SK-N-SH treated with all-trans-retinoic acid at 6 μM for 48 hours (cell line): Measurements from ENCODE around the gene RAC2.

Experiments
- ISL1 ChIP-seq: fragments of 250-450 bp; sonication (Bioruptor Pico); IDR thresholded peaks from 2 replicates; pipeline ENCODE4 v2.1.2; 2022; ENCODE audit warnings: mild to moderate bottlenecking, moderate library complexity
- ZFP30 ChIP-seq: fragments of 450-650 bp; formaldehyde crosslinking; IDR thresholded peaks from 2 replicates; pipeline ENCODE4 v1.5.0; 2022; ENCODE audit warnings: mild to moderate bottlenecking, moderate library complexity
- TF ChIP-seq, protein P1 (sequence below): fragments of 250-450 bp; sonication (Bioruptor Pico); IDR thresholded peaks from 2 replicates; pipeline ENCODE4 v1.8.0; 2020; ENCODE audit warnings: mild to moderate bottlenecking, moderate library complexity, borderline replicate concordance

GRCh38 chr22:37205046-37205445 lies 39.0 kb downstream of the RAC2 start:
- no peak for TF ChIP-seq ISL1 (CRISPR knock-in tag)
- TF ChIP-seq, protein P1, sequence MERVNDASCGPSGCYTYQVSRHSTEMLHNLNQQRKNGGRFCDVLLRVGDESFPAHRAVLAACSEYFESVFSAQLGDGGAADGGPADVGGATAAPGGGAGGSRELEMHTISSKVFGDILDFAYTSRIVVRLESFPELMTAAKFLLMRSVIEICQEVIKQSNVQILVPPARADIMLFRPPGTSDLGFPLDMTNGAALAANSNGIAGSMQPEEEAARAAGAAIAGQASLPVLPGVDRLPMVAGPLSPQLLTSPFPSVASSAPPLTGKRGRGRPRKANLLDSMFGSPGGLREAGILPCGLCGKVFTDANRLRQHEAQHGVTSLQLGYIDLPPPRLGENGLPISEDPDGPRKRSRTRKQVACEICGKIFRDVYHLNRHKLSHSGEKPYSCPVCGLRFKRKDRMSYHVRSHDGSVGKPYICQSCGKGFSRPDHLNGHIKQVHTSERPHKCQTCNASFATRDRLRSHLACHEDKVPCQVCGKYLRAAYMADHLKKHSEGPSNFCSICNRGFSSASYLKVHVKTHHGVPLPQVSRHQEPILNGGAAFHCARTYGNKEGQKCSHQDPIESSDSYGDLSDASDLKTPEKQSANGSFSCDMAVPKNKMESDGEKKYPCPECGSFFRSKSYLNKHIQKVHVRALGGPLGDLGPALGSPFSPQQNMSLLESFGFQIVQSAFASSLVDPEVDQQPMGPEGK (CRISPR knock-in tag), result no peak
- no peak for TF ChIP-seq ZFP30
